ENCODE data around the gene ACVR1.

The ACVR1 gene

DNA sequence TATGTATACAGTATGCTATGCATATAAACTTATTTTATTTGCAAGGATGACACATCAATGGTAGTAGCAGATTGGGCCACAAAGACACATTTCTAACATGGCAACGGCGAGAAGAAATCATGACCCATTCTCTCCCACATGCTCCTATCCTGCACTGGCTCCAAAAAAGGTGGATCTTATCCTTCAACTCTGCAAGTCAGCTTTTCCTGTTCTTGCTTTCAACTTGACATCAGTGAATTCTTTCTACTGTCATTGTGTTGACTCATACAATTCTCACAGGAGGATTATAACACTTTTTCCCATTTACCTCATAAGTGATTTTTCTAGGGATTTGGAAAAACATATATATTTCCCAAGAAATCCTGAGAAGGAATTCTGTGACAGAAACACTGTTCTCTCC is 53.1 kb downstream of the ACVR1 start:
- no peak for ATAC-seq
- no peak for TF ChIP-seq SNAI2 (CRISPR knock-in tag; IDR thresholded peaks at IDR 0.05)
- TF ChIP-seq ZNF8 (CRISPR knock-in tag; IDR thresholded peaks at IDR 0.05) = no peak
- TF ChIP-seq, protein P1, sequence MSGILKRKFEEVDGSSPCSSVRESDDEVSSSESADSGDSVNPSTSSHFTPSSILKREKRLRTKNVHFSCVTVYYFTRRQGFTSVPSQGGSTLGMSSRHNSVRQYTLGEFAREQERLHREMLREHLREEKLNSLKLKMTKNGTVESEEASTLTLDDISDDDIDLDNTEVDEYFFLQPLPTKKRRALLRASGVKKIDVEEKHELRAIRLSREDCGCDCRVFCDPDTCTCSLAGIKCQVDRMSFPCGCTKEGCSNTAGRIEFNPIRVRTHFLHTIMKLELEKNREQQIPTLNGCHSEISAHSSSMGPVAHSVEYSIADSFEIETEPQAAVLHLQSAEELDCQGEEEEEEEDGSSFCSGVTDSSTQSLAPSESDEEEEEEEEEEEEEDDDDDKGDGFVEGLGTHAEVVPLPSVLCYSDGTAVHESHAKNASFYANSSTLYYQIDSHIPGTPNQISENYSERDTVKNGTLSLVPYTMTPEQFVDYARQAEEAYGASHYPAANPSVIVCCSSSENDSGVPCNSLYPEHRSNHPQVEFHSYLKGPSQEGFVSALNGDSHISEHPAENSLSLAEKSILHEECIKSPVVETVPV (CRISPR knock-in tag; IDR thresholded peaks at IDR 0.05) = no peak

- ATAC-seq = no peak
Observed at GRCh38 chr2:157822533-157822932, 53.6 kb downstream of the ACVR1 start.

DNA sequence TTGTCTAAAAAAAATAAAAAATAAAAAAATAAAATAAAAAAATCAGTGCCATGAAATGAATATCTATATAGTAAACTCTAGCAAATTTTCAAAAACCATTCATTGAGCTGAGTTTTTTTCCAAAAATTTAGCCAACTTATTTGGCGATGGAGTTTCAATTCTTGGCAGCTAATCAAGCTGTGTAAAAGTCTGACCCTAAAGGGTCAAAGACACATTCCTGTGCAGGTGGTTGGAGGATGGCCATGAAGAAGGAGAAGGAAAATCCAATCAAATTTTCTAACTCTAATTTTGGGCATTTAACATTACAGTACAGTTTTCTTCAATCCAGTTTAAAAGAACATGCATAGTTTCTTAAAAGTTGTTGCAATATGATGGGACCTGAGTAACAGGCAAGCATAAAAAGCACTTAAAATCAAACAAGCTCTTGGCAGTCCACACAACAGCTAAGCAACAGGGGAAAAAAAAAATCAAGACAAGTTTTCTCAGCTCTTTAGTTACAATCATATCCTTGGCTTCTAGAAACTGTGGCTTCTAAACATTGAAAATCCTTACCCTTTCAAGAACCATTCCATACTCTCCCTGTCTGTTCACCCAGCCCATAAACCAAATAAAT is 54.5 kb downstream of the ACVR1 start:
- ATAC-seq = no peak
- no peak for TF ChIP-seq TCF4 (CRISPR knock-in tag; IDR thresholded peaks at IDR 0.05; ENCODE audit: borderline replicate concordance)
- no peak for TF ChIP-seq SNAI2 (CRISPR knock-in tag; IDR thresholded peaks at IDR 0.05)
- TF ChIP-seq, protein P1 (CRISPR knock-in tag; IDR thresholded peaks at IDR 0.05) = no peak
- no peak for TF ChIP-seq TOX (CRISPR knock-in tag; IDR thresholded peaks at IDR 0.05; ENCODE audit: borderline replicate concordance)
- TF ChIP-seq ZNF8 (CRISPR knock-in tag; IDR thresholded peaks at IDR 0.05) = no peak
- no peak for TF ChIP-seq RARB (CRISPR knock-in tag; IDR thresholded peaks at IDR 0.05)
- no peak for TF ChIP-seq ZFP30 (CRISPR knock-in tag; IDR thresholded peaks at IDR 0.05)
- TF ChIP-seq, protein P2, sequence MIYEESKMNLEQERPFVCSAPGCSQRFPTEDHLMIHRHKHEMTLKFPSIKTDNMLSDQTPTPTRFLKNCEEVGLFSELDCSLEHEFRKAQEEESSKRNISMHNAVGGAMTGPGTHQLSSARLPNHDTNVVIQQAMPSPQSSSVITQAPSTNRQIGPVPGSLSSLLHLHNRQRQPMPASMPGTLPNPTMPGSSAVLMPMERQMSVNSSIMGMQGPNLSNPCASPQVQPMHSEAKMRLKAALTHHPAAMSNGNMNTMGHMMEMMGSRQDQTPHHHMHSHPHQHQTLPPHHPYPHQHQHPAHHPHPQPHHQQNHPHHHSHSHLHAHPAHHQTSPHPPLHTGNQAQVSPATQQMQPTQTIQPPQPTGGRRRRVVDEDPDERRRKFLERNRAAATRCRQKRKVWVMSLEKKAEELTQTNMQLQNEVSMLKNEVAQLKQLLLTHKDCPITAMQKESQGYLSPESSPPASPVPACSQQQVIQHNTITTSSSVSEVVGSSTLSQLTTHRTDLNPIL (CRISPR knock-in tag; IDR thresholded peaks at IDR 0.05; ENCODE audit: low read depth) = no peak
- no peak for TF ChIP-seq BACH2 (CRISPR knock-in tag; IDR thresholded peaks at IDR 0.05; ENCODE audit: borderline replicate concordance)
- no peak for TF ChIP-seq ISL1 (CRISPR knock-in tag; IDR thresholded peaks at IDR 0.05)
- no peak for TF ChIP-seq PPARA (CRISPR knock-in tag; IDR thresholded peaks at IDR 0.05; ENCODE audit: borderline replicate concordance)
- TF ChIP-seq GLIS3 (CRISPR knock-in tag; IDR thresholded peaks at IDR 0.05) = no peak

More at GRCh38 chr2:157822533-157822932, 53.6 kb downstream of the ACVR1 start:
- TF ChIP-seq OSR1 (CRISPR knock-in tag; IDR thresholded peaks at IDR 0.05) (no peak), GLIS3 (CRISPR knock-in tag; IDR thresholded peaks at IDR 0.05) (no peak), BACH2 (CRISPR knock-in tag; IDR thresholded peaks at IDR 0.05; ENCODE audit: borderline replicate concordance) (no peak), PPARA (CRISPR knock-in tag; IDR thresholded peaks at IDR 0.05; ENCODE audit: borderline replicate concordance) (no peak), POU6F1 (CRISPR knock-in tag; IDR thresholded peaks at IDR 0.05; ENCODE audit: borderline replicate concordance, low read depth) (no peak), ESRRG (CRISPR knock-in tag; IDR thresholded peaks at IDR 0.05) (no peak), SNAI2 (CRISPR knock-in tag; IDR thresholded peaks at IDR 0.05) (no peak)
- TF ChIP-seq, protein P2 (CRISPR knock-in tag; IDR thresholded peaks at IDR 0.05; ENCODE audit: low read depth) = no peak

GRCh38 chr2:157820193-157820592 is 55.9 kb downstream of the ACVR1 start:
- TF ChIP-seq ZC3H10 (CRISPR knock-in tag; IDR thresholded peaks at IDR 0.05) = no peak
- TF ChIP-seq TOX (CRISPR knock-in tag; IDR thresholded peaks at IDR 0.05; ENCODE audit: borderline replicate concordance) = no peak
- no peak for TF ChIP-seq BACH2 (CRISPR knock-in tag; IDR thresholded peaks at IDR 0.05; ENCODE audit: borderline replicate concordance)
- TF ChIP-seq, protein P3, sequence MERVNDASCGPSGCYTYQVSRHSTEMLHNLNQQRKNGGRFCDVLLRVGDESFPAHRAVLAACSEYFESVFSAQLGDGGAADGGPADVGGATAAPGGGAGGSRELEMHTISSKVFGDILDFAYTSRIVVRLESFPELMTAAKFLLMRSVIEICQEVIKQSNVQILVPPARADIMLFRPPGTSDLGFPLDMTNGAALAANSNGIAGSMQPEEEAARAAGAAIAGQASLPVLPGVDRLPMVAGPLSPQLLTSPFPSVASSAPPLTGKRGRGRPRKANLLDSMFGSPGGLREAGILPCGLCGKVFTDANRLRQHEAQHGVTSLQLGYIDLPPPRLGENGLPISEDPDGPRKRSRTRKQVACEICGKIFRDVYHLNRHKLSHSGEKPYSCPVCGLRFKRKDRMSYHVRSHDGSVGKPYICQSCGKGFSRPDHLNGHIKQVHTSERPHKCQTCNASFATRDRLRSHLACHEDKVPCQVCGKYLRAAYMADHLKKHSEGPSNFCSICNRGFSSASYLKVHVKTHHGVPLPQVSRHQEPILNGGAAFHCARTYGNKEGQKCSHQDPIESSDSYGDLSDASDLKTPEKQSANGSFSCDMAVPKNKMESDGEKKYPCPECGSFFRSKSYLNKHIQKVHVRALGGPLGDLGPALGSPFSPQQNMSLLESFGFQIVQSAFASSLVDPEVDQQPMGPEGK (CRISPR knock-in tag; IDR thresholded peaks at IDR 0.05; ENCODE audit: borderline replicate concordance) = no peak
- no peak for TF ChIP-seq ISL1 (CRISPR knock-in tag; IDR thresholded peaks at IDR 0.05)
- no peak for TF ChIP-seq ZNF70 (CRISPR knock-in tag; IDR thresholded peaks at IDR 0.05)
- TF ChIP-seq POU6F1 (CRISPR knock-in tag; IDR thresholded peaks at IDR 0.05; ENCODE audit: borderline replicate concordance, low read depth) = no peak
- TF ChIP-seq CSDC2 (CRISPR knock-in tag; IDR thresholded peaks at IDR 0.05) = no peak
- ATAC-seq = no peak

Data from SK-N-SH treated with all-trans-retinoic acid at 6 μM for 48 hours (cell line).